Neuronal stem cell (in vitro differentiated cells): Measurements from ENCODE around the gene CDH12.

Experiments
- DNase-seq: peaks from one replicate; pipeline ENCODE4 v3.0.0-alpha.2; 2013; ENCODE audit warnings: low spot score
- H2AFZ ChIP-seq: one replicate; pipeline ENCODE4 v1.6.1; 2013; ENCODE audit warnings: mild to moderate bottlenecking, low read length, inconsistent platforms
- H2AK5ac ChIP-seq: 2 replicates; pipeline ENCODE4 v1.6.1; 2013; ENCODE audit warnings: low read depth, mild to moderate bottlenecking, inconsistent platforms, low read length, moderate library complexity, mixed read lengths
- H2BK120ac ChIP-seq: 2 replicates; pipeline ENCODE4 v1.6.1; 2013; ENCODE audit warnings: low read depth, mild to moderate bottlenecking, inconsistent platforms, low read length, moderate library complexity, mixed read lengths
- H2BK12ac ChIP-seq: one replicate; pipeline ENCODE4 v1.6.1; 2013; ENCODE audit warnings: low read length, inconsistent platforms
- H2BK15ac ChIP-seq: 2 replicates; pipeline ENCODE4 v1.6.1; 2013; ENCODE audit warnings: mild to moderate bottlenecking, low read length, inconsistent platforms, mixed read lengths
- H2BK5ac ChIP-seq: one replicate; pipeline ENCODE4 v1.6.1; 2013; ENCODE audit warnings: inconsistent platforms, mild to moderate bottlenecking, low read length, moderate library complexity
- H3K14ac ChIP-seq: one replicate; pipeline ENCODE4 v1.6.1; 2013; ENCODE audit warnings: low read length, inconsistent platforms
- H3K18ac ChIP-seq: 2 replicates; pipeline ENCODE4 v1.6.1; 2013; ENCODE audit warnings: low read length, inconsistent platforms
- H3K23ac ChIP-seq: 2 replicates; pipeline ENCODE4 v1.6.1; 2013; ENCODE audit warnings: low read depth, mild to moderate bottlenecking, mixed read lengths, low read length, inconsistent platforms; ENCODE audit not compliant: poor library complexity
- H3K27ac ChIP-seq: replicated peaks from 3 replicates; pipeline ENCODE4 v1.5.1; 2013; ENCODE audit warnings: low read length, inconsistent platforms
- H3K27me3 ChIP-seq, 3 experiments: 2 replicates each; pipeline ENCODE4 v1.6.1; 2013; ENCODE audit warnings: low read length in 3 of 3, mild to moderate bottlenecking in 2 of 3, inconsistent platforms in 1 of 3, low read depth in 1 of 3, mixed read lengths in 1 of 3, moderate library complexity in 1 of 3; ENCODE audit not compliant: control insufficient read depth in 3 of 3, insufficient read depth in 3 of 3
- H3K36me3 ChIP-seq, 2 donors: replicated peaks in 1 of 2; 2 replicates each; pipeline ENCODE4 v1.6.1; 2013; ENCODE audit warnings: low read length in 2 of 2; ENCODE audit not compliant: control insufficient read depth in 2 of 2, insufficient read depth in 2 of 2
- H3K4ac ChIP-seq: 2 replicates; pipeline ENCODE4 v1.6.1; 2013; ENCODE audit warnings: inconsistent platforms, mild to moderate bottlenecking, low read length, moderate library complexity
- H3K4me1 ChIP-seq, 2 donors: 1 replicate in 1 of 2; 2 replicates in 1 of 2; pipeline ENCODE4 v1.6.1; 2013; ENCODE audit warnings: low read length in 2 of 2, low read depth in 1 of 2; ENCODE audit not compliant: control insufficient read depth in 2 of 2, insufficient read depth in 1 of 2
- H3K4me2 ChIP-seq: one replicate; pipeline ENCODE4 v1.6.1; 2013; ENCODE audit warnings: mild to moderate bottlenecking, low read length, inconsistent platforms; ENCODE audit not compliant: insufficient read depth, poor library complexity, severe bottlenecking
- H3K4me3 ChIP-seq, 2 donors: 2 replicates each; pipeline ENCODE4 v1.5.1; 2013; ENCODE audit warnings: low read length in 2 of 2, mild to moderate bottlenecking in 2 of 2, inconsistent platforms in 1 of 2, moderate library complexity in 1 of 2
- H3K79me1 ChIP-seq: one replicate; pipeline ENCODE4 v1.6.1; 2013; ENCODE audit warnings: low read depth, mild to moderate bottlenecking, inconsistent platforms, low read length, moderate library complexity
- H3K9ac ChIP-seq: one replicate; pipeline ENCODE4 v1.6.1; 2013; ENCODE audit warnings: mild to moderate bottlenecking, low read depth, low read length, inconsistent platforms; ENCODE audit not compliant: poor library complexity
- H3K9me3 ChIP-seq, 2 donors: replicated peaks in 1 of 2; 2 replicates each; pipeline versions ENCODE3 to v1.6.1; 2013; ENCODE audit warnings: low read length in 2 of 2, mild to moderate bottlenecking in 2 of 2, inconsistent platforms in 1 of 2, low read depth in 1 of 2, mixed read lengths in 1 of 2, moderate library complexity in 1 of 2; ENCODE audit not compliant: control insufficient read depth in 2 of 2, insufficient read depth in 1 of 2
- H4K8ac ChIP-seq: one replicate; pipeline ENCODE4 v1.6.1; 2013; ENCODE audit warnings: low read depth, mild to moderate bottlenecking, inconsistent platforms, low read length, moderate library complexity
- H4K91ac ChIP-seq: one replicate; pipeline ENCODE4 v1.6.1; 2013; ENCODE audit warnings: low read length, low read depth, mild to moderate bottlenecking, inconsistent platforms; ENCODE audit not compliant: poor library complexity
- WGBS, 2 donors: extraction: QIAGEN DNeasy Blood & Tissue Kit; methylation state at CpG; one replicate each; pipeline ENCODE4 v1.1.7; 2013; ENCODE audit warnings: missing lambda C conversion rate in 2 of 2, mixed read lengths in 1 of 2; ENCODE audit not compliant: insufficient read length in 2 of 2, insufficient replicate concordance in 1 of 2; ENCODE audit errors: extremely low coverage in 2 of 2; 5-methylcytosine and 5-hydroxymethylcytosine counted together

CDH12 gene

DNA sequence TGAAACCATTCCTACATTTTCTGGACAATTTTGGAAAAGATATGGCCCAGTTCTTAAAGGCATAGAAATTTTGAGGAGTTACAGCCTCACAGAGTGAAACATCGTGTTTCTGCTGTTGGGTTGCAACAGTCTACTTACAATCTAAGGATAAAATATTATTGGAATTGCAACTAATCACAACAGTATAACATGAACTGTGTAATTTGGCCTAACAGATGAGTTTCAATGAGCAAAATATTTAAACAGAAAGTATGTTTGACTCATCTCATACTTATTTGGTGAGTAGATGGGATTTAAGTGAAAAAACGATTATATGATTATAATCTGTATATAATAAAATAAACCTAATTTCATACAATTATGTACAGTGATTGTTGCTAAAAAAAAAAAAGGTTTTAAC, 1061.8 kb downstream of the CDH12 start:
- no peak overlapping the region for H2AFZ ChIP-seq
- H3K27me3 ChIP-seq: no peaks in the 10 kb centered on the region
- no peak overlapping the region for H3K18ac ChIP-seq
- no peaks in the 10 kb centered on the region for H3K36me3 ChIP-seq
- no peak overlapping the region for H3K27ac ChIP-seq
- H2AK5ac ChIP-seq: no peak overlapping the region
- H2BK120ac ChIP-seq: no peak overlapping the region
- no peak overlapping the region for H3K4me2 ChIP-seq
- no peak overlapping the region for H3K23ac ChIP-seq
- no peak overlapping the region for H4K8ac ChIP-seq
- H3K4me1 ChIP-seq: no peaks in the 10 kb centered on the region
- DNase-seq: no peak
- H4K91ac ChIP-seq: no peak overlapping the region
- no peak overlapping the region for H2BK5ac ChIP-seq
- H3K14ac ChIP-seq: no peak overlapping the region
- no peak overlapping the region for H3K4ac ChIP-seq
- H3K9me3 ChIP-seq: no peaks in the 10 kb centered on the region
- no peak overlapping the region for H3K4me3 ChIP-seq
- H3K79me1 ChIP-seq: no peaks in the 10 kb centered on the region
- no peak overlapping the region for H2BK12ac ChIP-seq
- no peak overlapping the region for H3K9ac ChIP-seq
- no CpG with 5 or more reads among the region's 2 CpGs for WGBS, 2 donors
- H2BK15ac ChIP-seq: no peak overlapping the region

DNA sequence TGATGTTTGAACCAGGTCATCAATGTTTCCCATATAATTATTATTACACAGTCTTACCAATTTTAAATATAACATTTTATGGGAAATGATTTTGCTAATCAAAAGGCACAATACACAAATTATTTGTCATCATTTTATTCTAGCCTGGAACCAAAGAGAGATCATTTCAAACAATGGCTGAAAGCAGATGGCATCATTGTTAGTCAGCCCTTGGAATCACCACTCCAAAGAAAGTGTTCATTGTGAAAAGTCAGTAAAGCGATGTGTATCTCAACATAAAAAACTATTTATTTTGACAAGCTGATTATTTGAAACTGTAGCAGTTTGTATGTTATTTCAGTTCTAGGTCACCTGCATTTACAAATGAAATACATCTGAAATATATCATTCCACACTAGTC, 1068.7 kb downstream of the CDH12 start:
- Histone ChIP-seq H4K91ac (no peak overlapping the region), H3K27ac (no peak overlapping the region), H3K79me1 (no peaks in the 10 kb centered on the region), H3K4me3 (no peak overlapping the region), H2BK5ac (no peak overlapping the region), H3K36me3 (no peaks in the 10 kb centered on the region), H3K4me1 (no peaks in the 10 kb centered on the region), H3K27me3 (no peaks in the 10 kb centered on the region), H3K14ac (no peak overlapping the region), H3K9me3 (no peaks in the 10 kb centered on the region), H2BK120ac (no peak overlapping the region), H3K4ac (no peak overlapping the region), H4K8ac (no peak overlapping the region), H3K18ac (no peak overlapping the region), H3K9ac (no peak overlapping the region), H2BK15ac (no peak overlapping the region), H3K4me2 (no peak overlapping the region), H2BK12ac (no peak overlapping the region), H3K23ac (no peak overlapping the region), H2AFZ (no peak overlapping the region), H2AK5ac (no peak overlapping the region)
- WGBS, 2 donors: no CpG with 5 or more reads among the region's 1 CpG
- DNase-seq: no peak

DNA sequence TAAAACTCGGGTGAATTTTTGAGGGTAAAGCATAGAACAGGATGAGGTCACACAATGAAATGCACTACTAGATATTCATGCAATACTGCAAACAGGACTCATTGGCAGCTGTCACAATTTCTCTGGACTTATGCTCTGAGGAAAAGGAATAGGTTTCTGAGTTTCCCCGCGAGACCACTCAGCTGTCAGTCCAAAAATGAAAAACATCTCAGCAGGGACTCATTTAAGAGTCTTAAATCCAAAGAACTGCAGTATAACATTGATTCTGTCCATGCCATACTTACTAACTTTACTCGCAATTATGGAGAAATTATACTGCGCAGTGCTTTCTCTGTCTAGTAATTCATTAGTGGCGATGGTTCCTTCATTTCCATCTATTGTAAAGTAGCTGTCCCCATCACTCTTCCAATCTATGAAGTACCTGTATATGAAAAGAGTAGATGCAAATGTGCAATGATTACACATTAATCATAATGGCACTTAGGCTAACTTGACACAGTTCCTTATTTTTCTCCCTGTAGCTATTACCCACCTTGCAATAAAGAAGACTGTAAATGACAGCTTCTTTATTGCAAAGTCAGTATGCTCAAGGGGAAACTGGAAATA, 1070.0 kb downstream of the CDH12 start:
- Histone ChIP-seq H2BK120ac (no peak overlapping the region), H3K27ac (no peak overlapping the region), H3K18ac (no peak overlapping the region), H2AFZ (no peak overlapping the region), H4K91ac (no peak overlapping the region), H3K4me3 (no peak overlapping the region), H3K4me2 (no peak overlapping the region), H3K4ac (no peak overlapping the region), H3K23ac (no peak overlapping the region), H3K9ac (no peak overlapping the region), H4K8ac (no peak overlapping the region), H3K36me3 (no peaks in the 10 kb centered on the region), H3K14ac (no peak overlapping the region), H3K4me1 (no peaks in the 10 kb centered on the region), H3K27me3 (no peaks in the 10 kb centered on the region), H3K9me3 (no peaks in the 10 kb centered on the region), H2BK5ac (no peak overlapping the region), H3K79me1 (no peaks in the 10 kb centered on the region), H2BK15ac (no peak overlapping the region), H2AK5ac (no peak overlapping the region), H2BK12ac (no peak overlapping the region)
- no peak for DNase-seq
- no CpG with 5 or more reads among the region's 6 CpGs for WGBS, 2 donors

- H3K4me1 ChIP-seq: no peaks in the 10 kb centered on the region
- no peak overlapping the region for H2AK5ac ChIP-seq
- H3K18ac ChIP-seq: no peak overlapping the region
- no peak overlapping the region for H3K4me3 ChIP-seq
- no peak overlapping the region for H3K9ac ChIP-seq
- H2BK12ac ChIP-seq: no peak overlapping the region
- no peak overlapping the region for H4K8ac ChIP-seq
- WGBS, 2 donors: no CpG with 5 or more reads among the region's 3 CpGs
- no peaks in the 10 kb centered on the region for H3K9me3 ChIP-seq
- H3K27ac ChIP-seq: no peak overlapping the region
- H3K14ac ChIP-seq: no peak overlapping the region
- H4K91ac ChIP-seq: no peak overlapping the region
- DNase-seq: no peak
- no peak overlapping the region for H3K4me2 ChIP-seq
- H3K23ac ChIP-seq: no peak overlapping the region
- no peak overlapping the region for H3K4ac ChIP-seq
- H2BK120ac ChIP-seq: no peak overlapping the region
- H3K36me3 ChIP-seq: no peaks in the 10 kb centered on the region
- H3K27me3 ChIP-seq: no peaks in the 10 kb centered on the region
- no peak overlapping the region for H2AFZ ChIP-seq
- no peak overlapping the region for H2BK15ac ChIP-seq
- H3K79me1 ChIP-seq: no peaks in the 10 kb centered on the region
- no peak overlapping the region for H2BK5ac ChIP-seq
These were observed 1076.7 kb downstream of the CDH12 start for GRCh38 chr5:21776466-21776865.
